ENCODE results near the gene GALNS.

The GALNS gene

GRCh38 chr16:88883117-88883895, 26.6 kb upstream of the GALNS start:
- no peak for DNase-seq (ENCODE audit: low read depth)
- H3K4me3 ChIP-seq (replicated peaks; ENCODE audit: low read depth, low read length), result no peak overlapping the region
- no peak for TF ChIP-seq CTCF (IDR thresholded peaks at IDR 0.05; ENCODE audit: low read length, missing control alignments)

- H3K4me3 ChIP-seq (replicated peaks; ENCODE audit: low read depth, low read length), result no peak overlapping the region
- TF ChIP-seq CTCF (IDR thresholded peaks at IDR 0.05; ENCODE audit: low read length, missing control alignments), result no peak
- DNase-seq (ENCODE audit: low read depth), result no peak
These were observed 25.7 kb upstream of the GALNS start for GRCh38 chr16:88882358-88883030.

- no peak for DNase-seq (ENCODE audit: low read depth)
- H3K4me3 ChIP-seq (replicated peaks; ENCODE audit: low read depth, low read length), result no peak overlapping the region
- no peak for TF ChIP-seq CTCF (IDR thresholded peaks at IDR 0.05; ENCODE audit: low read length, missing control alignments)
These were observed 25.1 kb upstream of the GALNS start for GRCh38 chr16:88881675-88882357.

GRCh38 chr16:88881007-88881615, 24.4 kb upstream of the GALNS start:
- H3K4me3 ChIP-seq (replicated peaks; ENCODE audit: low read depth, low read length), result no peak overlapping the region
- TF ChIP-seq CTCF (IDR thresholded peaks at IDR 0.05; ENCODE audit: low read length, missing control alignments), result no peak

GRCh38 chr16:88880226-88881006, 23.7 kb upstream of the GALNS start:
- TF ChIP-seq CTCF (IDR thresholded peaks at IDR 0.05; ENCODE audit: low read length, missing control alignments), result no peak
- no peak for DNase-seq (ENCODE audit: low read depth)
- no peak overlapping the region for H3K4me3 ChIP-seq (replicated peaks; ENCODE audit: low read depth, low read length)

More at GRCh38 chr16:88881007-88881615, 24.4 kb upstream of the GALNS start:
- DNase-seq (ENCODE audit: low read depth), result no peak

- TF ChIP-seq CTCF (IDR thresholded peaks at IDR 0.05; ENCODE audit: low read length, missing control alignments), result no peak
- no peak for DNase-seq (ENCODE audit: low read depth)
- H3K4me3 ChIP-seq (replicated peaks; ENCODE audit: low read depth, low read length), result no peak overlapping the region
These were observed 23.0 kb upstream of the GALNS start for GRCh38 chr16:88879788-88880055.

All from fibroblast of pulmonary artery (primary cell).